ENCODE results near the gene PIP4K2C. TPM values are rescaled to one million over a fixed set of nuclear protein-coding genes. Genes with fewer than 3 reads are reported as not detected.
"Not testable (repeated sequence)": the region's sequence is repeated elsewhere in the genome, so short reads cannot be mapped to it uniquely, and the experiment has no call there.

Gene PIP4K2C
- total RNA-seq, 2 donors from 2014 or later = 33.4 to 39.9 TPM

DNA sequence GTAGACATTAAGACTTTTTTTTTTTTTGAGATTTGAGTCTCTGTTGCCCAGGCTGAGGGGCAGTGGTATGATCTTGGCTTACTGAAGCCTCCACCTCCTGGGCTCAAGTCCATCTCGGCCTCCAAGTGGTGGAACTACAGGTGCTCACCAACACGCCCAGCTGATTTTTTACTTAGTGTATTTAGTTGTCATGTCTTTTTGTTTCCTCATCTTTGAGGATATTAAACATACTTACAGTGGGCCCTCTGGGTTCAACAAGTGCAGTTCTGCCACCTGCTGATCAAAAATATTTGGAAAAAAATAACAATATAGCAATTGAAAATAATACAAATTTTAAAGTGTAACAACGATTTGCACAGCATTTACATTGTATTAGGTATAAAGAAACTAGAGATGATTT lies 46.4 kb downstream of the PIP4K2C start:
- ATAC-seq (ENCODE audit: insufficient number of reproducible peaks, low FRiP score, low read depth) = no peak
- peaks cover 0 to 8% of the 10 kb centered on the region in 2 donors for H3K4me1 ChIP-seq (ENCODE audit: control insufficient read depth in 1 of 2, low read depth in 2 of 2)
- H3K27ac ChIP-seq = no peak overlapping the region
- no peaks in the 10 kb centered on the region for H3K36me3 ChIP-seq
- TF ChIP-seq, protein P1, sequence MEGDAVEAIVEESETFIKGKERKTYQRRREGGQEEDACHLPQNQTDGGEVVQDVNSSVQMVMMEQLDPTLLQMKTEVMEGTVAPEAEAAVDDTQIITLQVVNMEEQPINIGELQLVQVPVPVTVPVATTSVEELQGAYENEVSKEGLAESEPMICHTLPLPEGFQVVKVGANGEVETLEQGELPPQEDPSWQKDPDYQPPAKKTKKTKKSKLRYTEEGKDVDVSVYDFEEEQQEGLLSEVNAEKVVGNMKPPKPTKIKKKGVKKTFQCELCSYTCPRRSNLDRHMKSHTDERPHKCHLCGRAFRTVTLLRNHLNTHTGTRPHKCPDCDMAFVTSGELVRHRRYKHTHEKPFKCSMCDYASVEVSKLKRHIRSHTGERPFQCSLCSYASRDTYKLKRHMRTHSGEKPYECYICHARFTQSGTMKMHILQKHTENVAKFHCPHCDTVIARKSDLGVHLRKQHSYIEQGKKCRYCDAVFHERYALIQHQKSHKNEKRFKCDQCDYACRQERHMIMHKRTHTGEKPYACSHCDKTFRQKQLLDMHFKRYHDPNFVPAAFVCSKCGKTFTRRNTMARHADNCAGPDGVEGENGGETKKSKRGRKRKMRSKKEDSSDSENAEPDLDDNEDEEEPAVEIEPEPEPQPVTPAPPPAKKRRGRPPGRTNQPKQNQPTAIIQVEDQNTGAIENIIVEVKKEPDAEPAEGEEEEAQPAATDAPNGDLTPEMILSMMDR (IDR thresholded peaks at IDR 0.05) = no peak
- H3K27me3 ChIP-seq (replicated peaks; ENCODE audit: insufficient read depth) = peaks cover 8% of the 10 kb centered on the region
- no peak for DNase-seq (ENCODE audit: low spot score)
- no peaks in the 10 kb centered on the region for H3K9me3 ChIP-seq
- H3K4me3 ChIP-seq = no peak overlapping the region

DNA sequence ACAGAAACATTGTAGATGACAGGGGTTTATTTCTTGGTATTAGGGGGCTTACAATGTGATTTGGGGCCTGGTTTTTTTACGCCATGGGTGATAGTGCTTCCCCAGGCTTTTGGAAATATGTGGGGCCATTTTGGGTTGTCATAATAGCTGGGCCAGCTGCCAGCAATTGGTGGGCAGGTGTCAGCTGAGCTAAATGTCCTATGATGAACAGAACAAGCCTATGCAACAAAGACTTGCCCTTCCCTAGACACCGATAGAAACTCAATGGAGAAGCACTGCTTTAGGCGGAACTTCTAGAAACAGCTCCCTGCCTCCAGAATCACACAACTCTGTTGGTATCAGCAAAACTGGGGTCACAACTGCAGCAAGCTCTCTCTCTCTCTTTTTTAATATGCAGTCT lies 47.1 kb downstream of the PIP4K2C start:
- no peak overlapping the region for H3K4me3 ChIP-seq
- H3K9me3 ChIP-seq = no peaks in the 10 kb centered on the region
- peaks cover 0 to 5% of the 10 kb centered on the region in 2 donors for H3K4me1 ChIP-seq (ENCODE audit: control insufficient read depth in 1 of 2, low read depth in 2 of 2)
- TF ChIP-seq, protein P1 (IDR thresholded peaks at IDR 0.05) = no peak
- DNase-seq (ENCODE audit: low spot score) (no peak), ATAC-seq (ENCODE audit: insufficient number of reproducible peaks, low FRiP score, low read depth) (no peak)
- H3K27me3 ChIP-seq (replicated peaks; ENCODE audit: insufficient read depth) = peaks cover 8% of the 10 kb centered on the region
- no peaks in the 10 kb centered on the region for H3K36me3 ChIP-seq
- H3K27ac ChIP-seq = no peak overlapping the region

DNA sequence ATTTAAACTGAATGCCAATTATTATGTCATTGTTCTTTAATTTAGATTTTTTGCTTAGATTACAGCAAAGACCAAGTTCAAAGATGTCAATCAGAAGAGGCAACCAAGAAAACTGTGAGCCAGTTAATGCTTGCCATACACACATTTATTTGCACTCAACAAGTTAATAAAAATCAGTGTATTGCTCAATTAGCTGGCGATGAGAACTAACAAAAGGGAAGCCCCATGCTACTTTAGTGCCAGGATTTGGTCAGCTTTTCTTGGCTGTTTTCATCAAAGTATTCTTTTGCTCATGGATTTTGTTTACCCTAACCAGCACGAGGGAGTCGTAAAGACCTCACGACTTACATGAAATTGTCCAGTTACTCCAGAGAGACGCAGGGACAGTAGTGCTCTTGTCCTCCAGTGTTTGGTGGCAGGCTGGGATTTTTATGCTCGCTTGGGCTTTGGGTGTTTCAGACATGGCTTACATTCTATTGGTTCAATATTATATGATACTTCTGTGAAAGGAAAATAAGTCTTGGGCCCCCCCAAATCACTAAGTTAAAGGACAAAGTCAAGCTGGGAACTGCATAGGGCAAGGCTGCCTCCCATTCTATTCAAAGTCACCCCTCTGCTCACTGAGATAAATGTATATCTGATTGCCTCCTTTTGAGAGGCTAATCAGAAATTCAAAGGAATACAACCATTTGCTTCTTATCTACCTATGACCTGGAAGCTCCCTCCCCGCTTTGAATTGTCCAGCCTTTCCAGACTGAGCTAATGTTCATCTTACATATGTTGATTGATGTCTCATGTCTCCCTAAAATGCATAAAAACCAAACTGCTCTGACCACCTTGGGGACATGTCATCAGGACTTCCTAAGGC lies 49.4 kb downstream of the PIP4K2C start:
- DNase-seq (ENCODE audit: low spot score) (no peak), ATAC-seq (ENCODE audit: insufficient number of reproducible peaks, low FRiP score, low read depth) (no peak)
- H3K4me3 ChIP-seq = no peak overlapping the region
- peaks cover 8% of the 10 kb centered on the region for H3K27me3 ChIP-seq (replicated peaks; ENCODE audit: insufficient read depth)
- no peaks in the 10 kb centered on the region for H3K4me1 ChIP-seq (ENCODE audit: control insufficient read depth in 1 of 2, low read depth in 2 of 2)
- no peak overlapping the region for H3K27ac ChIP-seq
- TF ChIP-seq, protein P1 (IDR thresholded peaks at IDR 0.05) = no peak
- H3K36me3 ChIP-seq = no peaks in the 10 kb centered on the region
- H3K9me3 ChIP-seq = no peaks in the 10 kb centered on the region

GRCh38 chr12:57641699-57642442 lies 50.9 kb downstream of the PIP4K2C start:
- ATAC-seq (ENCODE audit: insufficient number of reproducible peaks, low FRiP score, low read depth) (no peak), DNase-seq (ENCODE audit: low spot score) (no peak)
- Histone ChIP-seq H3K4me3 (no peak overlapping the region), H3K27me3 (replicated peaks; ENCODE audit: insufficient read depth) (peaks cover 8% of the 10 kb centered on the region), H3K9me3 (no peaks in the 10 kb centered on the region), H3K36me3 (no peaks in the 10 kb centered on the region), H3K27ac (no peak overlapping the region), H3K4me1 (ENCODE audit: control insufficient read depth in 1 of 2, low read depth in 2 of 2) (no peaks in the 10 kb centered on the region)
- TF ChIP-seq, protein P1 (IDR thresholded peaks at IDR 0.05) = no peak

- H3K27ac ChIP-seq; H3K27me3 ChIP-seq (replicated peaks; ENCODE audit: insufficient read depth); H3K36me3 ChIP-seq; DNase-seq (ENCODE audit: low spot score); H3K9me3 ChIP-seq; H3K4me1 ChIP-seq (ENCODE audit: control insufficient read depth in 1 of 2, low read depth in 2 of 2); ATAC-seq (ENCODE audit: insufficient number of reproducible peaks, low FRiP score, low read depth); H3K4me3 ChIP-seq: not testable (repeated sequence)
Observed at GRCh38 chr12:57645990-57646658, 55.1 kb downstream of the PIP4K2C start.

- ATAC-seq (ENCODE audit: insufficient number of reproducible peaks, low FRiP score, low read depth) = not testable (repeated sequence)
Observed at GRCh38 chr12:57646659-57647049, 55.7 kb downstream of the PIP4K2C start.

More at GRCh38 chr12:57646659-57647049, 55.7 kb downstream of the PIP4K2C start:
- DNase-seq (ENCODE audit: low spot score); H3K36me3 ChIP-seq; H3K4me1 ChIP-seq (ENCODE audit: control insufficient read depth in 1 of 2, low read depth in 2 of 2); H3K4me3 ChIP-seq; H3K9me3 ChIP-seq; H3K27ac ChIP-seq; H3K27me3 ChIP-seq (replicated peaks; ENCODE audit: insufficient read depth): not testable (repeated sequence)
